Natural killer cell (primary cell): ENCODE measurements around the gene NUFIP1. TPM values are rescaled to one million over a fixed set of nuclear protein-coding genes. Genes with fewer than 3 reads are reported as not detected.

Source experiments
- ATAC-seq, 3 donors: fragments of 150-1000 bp in 2 of 3; fragments of 200-7000 bp in 1 of 3; cut with Tn5 transposase; 1 replicate in 1 of 3; 2 replicates in 2 of 3; pipeline ENCODE4 v1.10.0; 2021; ENCODE audit warnings: mild to moderate bottlenecking in 2 of 3, moderate library complexity in 2 of 3
- DNase-seq, 2 donors: peaks; one replicate each; pipeline versions ENCODE4 v3.0.0 to v3.0.0-alpha.2; 2013 to 2021; ENCODE audit warnings: mixed read lengths in 1 of 2
- H3K27ac ChIP-seq: one replicate; pipeline ENCODE4 v1.5.1; 2013; ENCODE audit warnings: mild to moderate bottlenecking, low read length
- H3K27me3 ChIP-seq: one replicate; pipeline ENCODE4 v1.6.1; 2013; ENCODE audit warnings: low read length; ENCODE audit not compliant: control insufficient read depth, insufficient read depth
- H3K36me3 ChIP-seq: one replicate; pipeline ENCODE4 v1.6.1; 2013; ENCODE audit warnings: low read length; ENCODE audit not compliant: control insufficient read depth, insufficient read depth
- H3K4me1 ChIP-seq: one replicate; pipeline ENCODE4 v1.6.1; 2013; ENCODE audit warnings: low read length; ENCODE audit not compliant: control insufficient read depth, insufficient read depth
- H3K4me3 ChIP-seq: one replicate; pipeline ENCODE4 v1.5.1; 2013; ENCODE audit warnings: low read length
- H3K9me3 ChIP-seq: one replicate; pipeline ENCODE4 v1.6.1; 2013; ENCODE audit warnings: low read length; ENCODE audit not compliant: control insufficient read depth, insufficient read depth
- H3K27ac Mint-ChIP-seq, 2 donors: one replicate each; pipeline ENCODE4 v1.8.0; 2022; ENCODE audit warnings: mild to moderate bottlenecking in 2 of 2, mixed read lengths in 2 of 2, moderate library complexity in 1 of 2
- H3K27me3 Mint-ChIP-seq, 2 donors: one replicate each; pipeline ENCODE4 v1.8.0; 2022; ENCODE audit warnings: low read depth in 2 of 2, mixed read lengths in 2 of 2
- H3K36me3 Mint-ChIP-seq: one replicate; pipeline ENCODE4 v1.8.0; 2022; ENCODE audit warnings: mixed read lengths
- H3K4me1 Mint-ChIP-seq, 2 donors: one replicate each; pipeline ENCODE4 v1.8.0; 2022; ENCODE audit warnings: mixed read lengths in 2 of 2
- H3K4me3 Mint-ChIP-seq: one replicate; pipeline ENCODE4 v1.8.0; 2022; ENCODE audit warnings: mild to moderate bottlenecking, moderate library complexity, mixed read lengths
- H3K9me3 Mint-ChIP-seq, 2 donors: one replicate each; pipeline ENCODE4 v1.8.0; 2022; ENCODE audit warnings: mixed read lengths in 2 of 2
- WGBS: methylation state at CpG from one replicate; pipeline ENCODE4 v1.1.7; 2013; ENCODE audit warnings: missing lambda C conversion rate; ENCODE audit not compliant: insufficient coverage; 5-methylcytosine and 5-hydroxymethylcytosine counted together
- intact Hi-C: fragments of 100-400 bp; cut with micrococcal nuclease; formaldehyde crosslinking; loops from one replicate; pipeline ENCODE4 v1.14.2; 2022
- total RNA-seq, 4 donors: library from RNA; stranded (reverse); fragments of 120-200 nt in 1 of 4; gene quantifications; one replicate each; pipeline versions ENCODE4 v1.2.3 to v1.2.4, GENCODE V29; 2013 to 2022
- TF ChIP-seq, protein P1 (sequence below): fragments of 200-600 bp; IDR thresholded peaks from one replicate; pipeline ENCODE4 v1.8.0; 2022; ENCODE audit warnings: antibody characterized with exemption

Gene NUFIP1
- total RNA-seq, 3 donors from 2014 or later (not counting 1 experiment from before 2014, with no cell fraction given): 4.1 to 6.2 (median 4.4) TPM

DNA sequence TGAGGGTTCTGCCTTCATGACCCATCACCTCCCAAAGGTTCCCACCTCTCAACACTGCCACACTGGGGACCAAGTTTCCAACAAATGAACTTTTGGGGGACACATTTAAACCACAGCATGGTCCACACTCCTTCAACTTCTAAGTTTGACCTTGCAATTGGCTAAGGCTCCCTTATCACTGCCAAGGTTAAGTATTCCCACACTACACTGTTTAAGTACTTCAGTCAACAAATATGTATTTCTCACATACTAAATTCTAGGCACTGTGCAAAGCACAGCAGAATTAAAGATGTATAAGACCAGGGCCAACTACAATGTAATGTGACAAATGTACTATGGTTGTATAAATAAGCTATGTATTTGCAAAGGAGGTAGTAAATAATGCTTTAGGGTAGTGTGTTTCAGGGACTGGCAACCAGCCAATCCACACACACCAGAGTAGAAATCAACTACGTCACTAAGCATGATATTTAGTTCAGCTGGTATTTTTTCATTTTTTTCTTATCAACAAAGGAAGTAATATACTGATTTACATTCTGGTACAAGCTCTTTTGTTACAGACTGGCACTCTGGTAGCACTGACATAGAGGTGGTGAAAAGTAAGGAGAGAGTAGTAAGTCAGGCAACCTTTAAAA lies 12.2 kb downstream of the NUFIP1 start:
- H3K4me3 ChIP-seq: no peak overlapping the region
- no peak overlapping the region for H3K27ac ChIP-seq
- peaks cover 36% of the 10 kb centered on the region for H3K36me3 ChIP-seq
- H3K27ac Mint-ChIP-seq: no peak overlapping the region
- no peaks in the 10 kb centered on the region for H3K4me1 Mint-ChIP-seq
- no peaks in the 10 kb centered on the region for H3K4me1 ChIP-seq
- no peaks in the 10 kb centered on the region for H3K27me3 Mint-ChIP-seq
- H3K4me3 Mint-ChIP-seq: no peak overlapping the region
- ATAC-seq (no peak), DNase-seq (no peak)
- intact Hi-C loops: no loop called here
- TF ChIP-seq, protein P1, sequence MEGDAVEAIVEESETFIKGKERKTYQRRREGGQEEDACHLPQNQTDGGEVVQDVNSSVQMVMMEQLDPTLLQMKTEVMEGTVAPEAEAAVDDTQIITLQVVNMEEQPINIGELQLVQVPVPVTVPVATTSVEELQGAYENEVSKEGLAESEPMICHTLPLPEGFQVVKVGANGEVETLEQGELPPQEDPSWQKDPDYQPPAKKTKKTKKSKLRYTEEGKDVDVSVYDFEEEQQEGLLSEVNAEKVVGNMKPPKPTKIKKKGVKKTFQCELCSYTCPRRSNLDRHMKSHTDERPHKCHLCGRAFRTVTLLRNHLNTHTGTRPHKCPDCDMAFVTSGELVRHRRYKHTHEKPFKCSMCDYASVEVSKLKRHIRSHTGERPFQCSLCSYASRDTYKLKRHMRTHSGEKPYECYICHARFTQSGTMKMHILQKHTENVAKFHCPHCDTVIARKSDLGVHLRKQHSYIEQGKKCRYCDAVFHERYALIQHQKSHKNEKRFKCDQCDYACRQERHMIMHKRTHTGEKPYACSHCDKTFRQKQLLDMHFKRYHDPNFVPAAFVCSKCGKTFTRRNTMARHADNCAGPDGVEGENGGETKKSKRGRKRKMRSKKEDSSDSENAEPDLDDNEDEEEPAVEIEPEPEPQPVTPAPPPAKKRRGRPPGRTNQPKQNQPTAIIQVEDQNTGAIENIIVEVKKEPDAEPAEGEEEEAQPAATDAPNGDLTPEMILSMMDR: no peak
- no CpG with 5 or more reads among the region's 1 CpG for WGBS
- H3K9me3 Mint-ChIP-seq: no peaks in the 10 kb centered on the region
- H3K9me3 ChIP-seq: no peaks in the 10 kb centered on the region
- H3K36me3 Mint-ChIP-seq: peaks cover 7% of the 10 kb centered on the region
- H3K27me3 ChIP-seq: no peaks in the 10 kb centered on the region

DNA sequence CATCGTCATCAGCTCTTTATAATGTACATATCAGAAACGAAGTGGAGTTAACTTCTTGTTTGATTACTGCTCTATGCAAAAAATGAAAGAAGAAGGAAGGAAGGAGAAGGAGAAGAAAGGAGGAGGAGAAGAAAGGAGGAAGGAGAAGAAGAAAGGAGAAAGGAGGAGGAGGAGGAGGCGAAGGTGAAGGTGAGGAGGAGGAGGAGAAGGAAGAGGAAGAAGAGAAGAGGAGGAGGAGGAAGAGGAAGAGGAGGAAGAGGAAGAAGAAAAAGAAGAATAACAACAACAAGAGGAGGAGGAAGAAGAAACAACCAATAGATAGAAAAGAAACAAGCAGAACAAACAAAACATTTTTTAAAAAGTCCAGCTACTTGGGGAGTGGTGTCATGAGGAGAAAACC lies 13.1 kb downstream of the NUFIP1 start:
- Histone ChIP-seq H3K36me3 (peaks cover 36% of the 10 kb centered on the region), H3K27me3 (no peaks in the 10 kb centered on the region), H3K27ac (no peak overlapping the region), H3K4me3 (no peak overlapping the region), H3K4me1 (no peaks in the 10 kb centered on the region), H3K9me3 (no peaks in the 10 kb centered on the region)
- ATAC-seq: no peak
- Mint-ChIP-seq H3K4me3 (no peak overlapping the region), H3K9me3 (no peaks in the 10 kb centered on the region), H3K36me3 (peaks cover 7% of the 10 kb centered on the region), H3K27ac (no peak overlapping the region), H3K4me1 (no peaks in the 10 kb centered on the region), H3K27me3 (no peaks in the 10 kb centered on the region)
- 84% methylated on average over 2 of the region's 3 CpGs for WGBS
- intact Hi-C loops: no loop called here
- TF ChIP-seq, protein P1: no peak
- DNase-seq: no peak

DNA sequence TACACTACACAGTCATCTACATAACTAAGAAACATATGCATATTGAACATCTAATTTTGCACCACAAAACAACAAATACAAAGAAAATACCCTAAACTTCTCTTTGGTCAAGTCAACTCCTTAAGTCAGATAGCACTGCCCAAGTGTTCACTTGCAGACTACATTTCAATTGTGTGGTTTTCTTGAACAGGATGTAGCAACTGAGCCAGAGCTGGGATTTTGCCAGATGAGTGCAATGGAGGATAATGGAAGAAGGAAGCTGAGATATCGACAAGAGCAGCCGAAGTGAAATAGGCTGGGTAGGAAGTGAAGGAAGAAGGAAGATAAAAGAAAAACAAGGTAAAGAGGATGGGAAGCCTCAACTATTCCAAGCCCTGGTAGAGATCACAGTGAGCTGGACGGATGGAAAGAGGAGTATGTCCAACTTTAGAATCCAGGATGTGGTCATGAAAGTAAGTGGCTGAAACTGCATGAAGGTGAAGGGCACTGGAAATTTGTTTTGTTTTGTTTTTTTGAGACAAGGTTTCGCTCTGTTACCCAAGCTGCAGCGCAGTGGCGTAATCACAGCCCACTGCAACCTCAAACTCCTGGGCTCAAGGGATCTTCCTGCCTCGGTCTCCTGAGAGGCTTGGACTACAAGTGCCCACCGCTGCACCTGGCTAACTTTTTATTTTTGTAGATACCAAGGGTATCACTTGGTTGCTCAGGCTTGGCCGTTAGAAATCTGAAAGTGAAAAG lies 15.0 kb downstream of the NUFIP1 start:
- Mint-ChIP-seq H3K27ac (no peak overlapping the region), H3K4me3 (no peak overlapping the region), H3K4me1 (no peaks in the 10 kb centered on the region), H3K27me3 (no peaks in the 10 kb centered on the region), H3K36me3 (peaks cover 3% of the 10 kb centered on the region), H3K9me3 (no peaks in the 10 kb centered on the region)
- no peaks in the 10 kb centered on the region for H3K4me1 ChIP-seq
- TF ChIP-seq, protein P1: no peak
- H3K9me3 ChIP-seq: no peaks in the 10 kb centered on the region
- no peaks in the 10 kb centered on the region for H3K27me3 ChIP-seq
- WGBS: 62% methylated on average over 8 of the region's 9 CpGs
- no peak overlapping the region for H3K4me3 ChIP-seq
- no peak overlapping the region for H3K27ac ChIP-seq
- intact Hi-C loops: loop anchor here (5.0 kb wide), 1 partner anchor 1067 kb away; no protein-coding TSS in a partner anchor
- H3K36me3 ChIP-seq: peaks cover 24% of the 10 kb centered on the region
- ATAC-seq (no peak), DNase-seq (no peak)
